ENCODE data around the gene CCSER1.

GRCh38 chr4:90078440-90078839 is 48.8 kb upstream of the CCSER1 start:
- no peak for TF ChIP-seq POLR2A (IDR thresholded peaks at IDR 0.05)
- TF ChIP-seq, protein P1, sequence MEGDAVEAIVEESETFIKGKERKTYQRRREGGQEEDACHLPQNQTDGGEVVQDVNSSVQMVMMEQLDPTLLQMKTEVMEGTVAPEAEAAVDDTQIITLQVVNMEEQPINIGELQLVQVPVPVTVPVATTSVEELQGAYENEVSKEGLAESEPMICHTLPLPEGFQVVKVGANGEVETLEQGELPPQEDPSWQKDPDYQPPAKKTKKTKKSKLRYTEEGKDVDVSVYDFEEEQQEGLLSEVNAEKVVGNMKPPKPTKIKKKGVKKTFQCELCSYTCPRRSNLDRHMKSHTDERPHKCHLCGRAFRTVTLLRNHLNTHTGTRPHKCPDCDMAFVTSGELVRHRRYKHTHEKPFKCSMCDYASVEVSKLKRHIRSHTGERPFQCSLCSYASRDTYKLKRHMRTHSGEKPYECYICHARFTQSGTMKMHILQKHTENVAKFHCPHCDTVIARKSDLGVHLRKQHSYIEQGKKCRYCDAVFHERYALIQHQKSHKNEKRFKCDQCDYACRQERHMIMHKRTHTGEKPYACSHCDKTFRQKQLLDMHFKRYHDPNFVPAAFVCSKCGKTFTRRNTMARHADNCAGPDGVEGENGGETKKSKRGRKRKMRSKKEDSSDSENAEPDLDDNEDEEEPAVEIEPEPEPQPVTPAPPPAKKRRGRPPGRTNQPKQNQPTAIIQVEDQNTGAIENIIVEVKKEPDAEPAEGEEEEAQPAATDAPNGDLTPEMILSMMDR (IDR thresholded peaks at IDR 0.05), result no peak
- no peak for TF ChIP-seq EP300 (IDR thresholded peaks at IDR 0.05; ENCODE audit: low read depth)
- no peak for TF ChIP-seq POLR2AphosphoS5 (IDR thresholded peaks at IDR 0.05)
